HG03521 (cell line): ENCODE data around the gene CES3.
"Not testable (repeated sequence)": the region's sequence is repeated elsewhere in the genome, so short reads cannot be mapped to it uniquely, and the experiment has no call there.

Experiments
- ATAC-seq: cut with Tn5 transposase; IDR thresholded peaks from one replicate; pipeline ENCODE4 v1.9.1; 2021; ENCODE audit warnings: mild to moderate bottlenecking, moderate library complexity; ENCODE audit not compliant: unreplicated experiment

The CES3 gene

DNA sequence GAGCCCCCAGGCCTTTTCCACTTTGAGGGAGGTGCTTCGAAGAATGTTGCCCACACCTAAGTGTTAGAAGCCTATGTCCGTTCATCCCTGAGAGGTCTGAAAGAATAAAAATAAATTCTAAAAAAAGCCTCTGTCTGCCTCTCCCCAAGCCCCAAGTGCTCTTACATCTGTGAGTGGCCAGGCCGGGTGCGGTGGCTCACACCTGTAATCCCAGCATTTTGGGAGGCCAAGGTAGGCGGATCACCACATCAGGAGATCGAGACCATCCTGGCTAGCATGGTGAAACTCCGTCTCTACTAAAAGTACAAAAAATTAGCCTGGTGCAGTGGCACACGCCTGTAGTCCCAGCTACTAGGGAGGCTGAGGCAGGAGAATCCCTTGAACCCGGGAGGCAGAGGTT, 16.1 kb upstream of the CES3 start:
- not testable (repeated sequence) for ATAC-seq

- no peak for ATAC-seq
Observed at GRCh38 chr16:66945939-66946338, 15.1 kb upstream of the CES3 start.

GRCh38 chr16:66946541-66946940, 14.5 kb upstream of the CES3 start:
- no peak for ATAC-seq

GRCh38 chr16:66946974-66947301, 14.1 kb upstream of the CES3 start:
- ATAC-seq = no peak

DNA sequence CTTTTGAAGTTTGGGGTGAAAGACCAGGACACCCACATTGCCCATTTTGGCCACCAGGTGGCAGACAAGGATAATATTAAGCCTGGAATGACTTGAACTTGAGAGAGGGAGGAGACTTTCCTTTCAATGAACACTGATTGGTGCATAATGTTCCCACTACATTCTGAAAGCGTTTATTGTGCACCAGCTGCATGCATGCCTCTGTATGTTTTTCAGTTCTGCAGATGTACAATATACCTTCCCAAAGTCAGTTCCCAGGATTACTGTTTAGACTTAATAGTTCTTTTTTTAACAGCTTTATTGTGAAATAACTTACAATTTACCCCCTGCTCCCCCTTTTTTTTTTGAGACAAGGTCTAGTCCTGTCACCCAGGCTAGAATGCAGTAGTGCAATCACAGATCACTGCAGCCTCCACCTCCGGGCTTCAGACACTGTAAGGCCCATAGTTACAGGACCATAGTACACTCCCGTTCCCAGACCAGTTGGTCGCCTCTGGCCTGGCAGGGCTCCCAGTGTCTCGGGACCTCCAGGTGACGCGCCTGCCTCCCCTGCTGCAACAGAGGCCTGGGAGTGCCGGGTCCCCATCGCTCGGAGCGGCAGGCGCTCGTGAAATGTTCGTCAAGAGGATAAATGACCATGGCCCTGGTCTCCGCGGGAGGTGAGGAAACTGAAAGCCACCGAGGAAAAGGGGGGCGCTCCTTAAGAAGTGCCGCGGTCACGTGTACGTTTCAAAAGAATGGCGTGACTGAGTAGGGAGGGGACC, 13.6 kb upstream of the CES3 start:
- ATAC-seq = no peak

- no peak for ATAC-seq
Observed at GRCh38 chr16:66948134-66948836, 12.8 kb upstream of the CES3 start.

DNA sequence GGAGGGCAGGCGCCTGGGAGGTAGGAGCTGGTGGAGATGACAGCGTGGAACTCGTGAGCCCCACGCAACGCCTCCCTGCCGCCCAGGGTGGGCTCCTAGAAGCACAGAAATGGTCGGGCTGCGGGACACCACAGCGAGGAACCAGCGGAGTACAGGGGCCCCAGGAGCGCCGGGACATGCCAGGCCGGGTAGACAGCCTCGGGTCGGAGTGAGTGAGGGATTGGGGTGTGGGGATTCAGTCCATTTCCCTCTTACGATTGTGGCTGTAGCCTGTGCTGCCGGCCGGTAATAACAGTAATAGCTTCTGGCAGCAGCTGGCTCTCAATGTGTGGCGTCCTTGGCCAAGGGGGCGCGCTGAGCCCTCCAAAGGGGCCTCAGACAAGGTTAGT, 12.2 kb upstream of the CES3 start:
- ATAC-seq = no peak

DNA sequence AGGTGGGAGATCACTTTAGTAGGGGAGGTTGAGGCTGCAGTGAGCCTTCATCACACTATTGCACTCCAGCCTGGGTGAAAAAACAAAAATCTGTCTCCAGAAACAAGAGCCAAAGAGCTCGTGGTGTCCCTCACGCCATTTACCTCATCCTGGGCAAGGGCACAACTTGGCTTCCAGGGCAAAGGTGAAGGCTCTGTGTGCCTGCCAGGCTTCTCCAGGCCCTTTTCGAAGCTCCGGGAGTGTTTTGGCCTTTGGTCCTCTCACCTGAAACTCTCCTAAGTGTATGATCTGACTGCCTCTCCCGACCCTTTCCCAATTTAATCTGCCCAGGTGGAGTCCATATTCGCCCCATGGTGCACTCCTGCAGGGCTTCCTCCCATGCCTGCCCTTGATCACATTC, 11.6 kb upstream of the CES3 start:
- no peak for ATAC-seq

DNA sequence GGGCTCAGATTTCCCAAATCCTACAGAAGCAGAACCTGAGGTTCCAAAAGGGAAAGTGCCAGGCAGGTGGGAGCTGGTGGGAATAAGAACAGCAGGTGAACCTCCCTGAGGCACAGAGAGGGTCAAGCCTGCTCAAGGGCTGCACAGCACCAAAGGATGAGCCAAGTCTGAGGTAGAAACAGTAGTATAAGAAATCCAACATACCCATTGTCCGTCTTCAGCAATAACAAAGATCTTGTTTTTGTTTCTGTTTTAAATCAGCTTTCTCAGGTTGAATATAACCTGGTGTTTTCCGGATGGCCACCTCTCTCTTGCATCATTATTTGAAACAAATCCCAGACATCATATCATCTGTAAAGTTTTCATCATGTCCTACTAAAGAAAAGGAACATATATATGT, 10.6 kb upstream of the CES3 start:
- no peak for ATAC-seq

- no peak for ATAC-seq
Observed at GRCh38 chr16:66950971-66951790, 9.9 kb upstream of the CES3 start.

DNA sequence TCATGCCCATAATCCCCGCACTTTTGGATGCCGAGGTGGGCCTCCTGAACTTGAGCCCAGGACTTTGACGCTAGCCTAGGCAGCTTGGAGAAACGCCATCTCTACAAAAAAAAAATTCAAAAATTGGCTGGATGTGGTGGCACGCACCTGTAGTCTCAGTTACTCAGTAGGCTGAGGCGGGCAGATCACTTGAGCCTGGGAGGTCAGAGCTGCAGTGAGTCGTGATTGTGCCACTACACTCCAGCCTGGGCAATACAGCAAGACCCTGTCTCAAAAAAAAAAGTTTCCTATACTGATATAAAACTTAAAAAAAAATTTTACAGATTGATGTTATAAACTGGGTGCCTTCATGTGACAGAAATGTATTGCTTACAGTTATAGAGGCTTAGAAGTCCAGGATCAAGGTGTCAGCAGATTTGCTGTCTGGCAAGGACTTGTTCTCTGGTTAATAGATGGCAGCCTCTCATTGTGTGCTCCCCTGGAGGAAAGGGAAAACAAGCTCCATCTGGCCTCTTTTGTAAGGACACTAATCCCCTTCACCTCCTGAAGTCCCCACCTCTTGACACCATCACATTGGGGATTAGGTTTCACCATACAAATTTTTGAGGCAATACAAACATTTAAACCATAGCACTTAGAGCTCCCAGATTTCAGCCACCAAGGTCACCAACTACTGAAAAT, 8.5 kb upstream of the CES3 start:
- no peak for ATAC-seq

GRCh38 chr16:66953462-66954096, 7.5 kb upstream of the CES3 start:
- no peak for ATAC-seq

GRCh38 chr16:66954097-66954659, 6.9 kb upstream of the CES3 start:
- ATAC-seq = no peak

DNA sequence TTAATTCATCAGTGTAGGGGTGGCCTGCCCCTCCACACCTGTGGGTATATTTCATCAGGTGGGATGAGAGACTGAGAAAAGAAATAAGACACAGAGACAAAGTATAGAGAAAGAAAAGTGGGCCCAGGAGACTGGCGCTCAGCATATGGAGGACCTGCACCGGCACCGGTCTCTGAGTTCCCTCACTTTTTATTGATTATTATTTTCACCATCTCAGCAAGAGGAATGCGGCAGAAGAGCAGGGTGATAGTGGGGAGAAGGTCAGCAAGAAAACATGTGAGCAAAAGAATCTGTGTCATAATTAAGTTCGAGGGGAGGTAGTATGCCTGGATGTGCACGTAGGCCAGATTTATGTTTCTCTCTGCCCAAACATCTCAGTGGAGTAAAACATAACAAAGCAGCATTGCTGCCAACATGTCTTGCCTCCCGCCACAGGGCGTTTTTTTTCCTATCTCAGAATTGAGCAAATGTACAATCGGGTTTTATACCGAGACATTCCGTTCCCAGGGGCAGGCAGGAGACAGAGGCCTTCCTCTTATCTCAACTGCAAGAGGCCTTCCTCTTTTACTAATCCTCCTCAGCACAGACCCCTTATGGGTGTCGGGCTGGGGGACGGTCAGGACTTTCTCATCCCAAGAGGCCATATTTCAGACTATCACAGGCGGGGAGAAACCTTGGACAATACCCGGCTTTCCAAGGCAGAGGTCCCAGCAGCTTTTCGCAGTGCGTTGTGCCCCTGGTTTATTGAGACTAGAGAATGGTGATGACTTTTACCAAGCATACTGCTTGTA, 5.5 kb upstream of the CES3 start:
- not testable (repeated sequence) for ATAC-seq

- ATAC-seq = not testable (repeated sequence)
Observed at GRCh38 chr16:66956154-66956457, 5.0 kb upstream of the CES3 start.

DNA sequence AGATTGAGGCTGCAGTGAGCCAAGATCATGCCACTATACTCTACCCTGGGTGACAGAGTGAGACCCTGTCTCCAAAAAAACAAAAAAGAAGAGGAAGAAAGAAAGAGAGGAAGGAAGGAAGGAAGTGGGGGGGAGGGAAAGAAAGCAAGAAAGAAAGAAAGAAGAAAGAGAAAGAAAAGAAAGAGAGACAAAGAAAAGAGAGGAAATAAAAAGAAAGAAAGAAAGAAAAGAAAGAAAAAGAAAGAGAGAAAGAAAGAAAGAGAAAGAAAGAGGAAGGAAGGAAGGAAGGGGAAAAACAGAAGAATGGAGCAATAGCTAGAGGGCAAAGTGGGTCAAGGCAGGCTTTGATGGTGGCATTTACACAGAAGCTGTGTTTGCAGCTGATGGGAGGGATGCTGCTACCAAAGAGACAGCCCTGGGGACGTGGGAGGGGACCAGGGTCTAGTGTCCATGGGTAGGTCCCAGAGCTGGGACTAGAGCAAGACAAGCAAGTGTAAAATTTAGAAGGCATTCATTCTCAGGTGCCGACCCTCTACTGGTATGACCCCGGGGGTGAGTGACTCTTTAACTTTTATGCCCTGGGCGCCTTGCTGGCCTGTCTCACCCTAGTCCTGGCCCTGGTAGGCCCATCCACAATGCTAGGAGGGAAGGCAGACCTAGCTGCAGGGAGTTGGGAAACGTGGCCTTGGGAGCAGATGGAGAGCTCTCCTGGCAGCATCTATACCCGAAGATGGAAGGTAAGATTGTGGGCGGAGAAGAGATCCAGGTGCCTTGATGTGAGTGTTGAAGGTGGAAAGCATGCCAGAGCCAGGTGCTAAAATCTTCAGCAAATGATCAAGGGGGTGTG, 2.0 kb upstream of the CES3 start:
- ATAC-seq = no peak

- no peak for ATAC-seq
Observed at GRCh38 chr16:66959704-66960161, 1.3 kb upstream of the CES3 start.

- ATAC-seq = no peak
Observed at GRCh38 chr16:66960270-66960669, 796 bp upstream of the CES3 start.

DNA sequence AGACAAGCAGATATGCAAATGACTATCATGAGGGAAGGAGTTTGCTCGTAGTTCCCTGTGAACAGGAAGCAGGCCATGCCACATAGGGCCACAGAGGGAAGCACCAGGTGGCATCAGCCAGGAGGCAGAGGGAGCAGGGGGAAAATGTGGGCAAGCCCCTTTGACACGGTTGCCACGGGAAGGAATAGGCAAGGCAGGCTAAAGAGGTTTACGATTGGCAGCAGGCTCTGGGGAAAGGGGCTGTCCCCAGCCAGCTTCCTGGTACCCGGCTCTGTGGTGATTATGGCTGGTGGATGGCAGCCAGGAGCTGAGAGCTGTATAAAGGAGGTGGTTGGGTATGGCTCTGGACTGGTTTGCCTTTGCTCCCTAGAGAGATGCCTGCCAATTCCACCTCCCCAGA, 848 bp downstream of the CES3 start:
- ATAC-seq = no peak
